ENCODE measurements around the gene PRPF40A. TPM values are rescaled to one million over a fixed set of nuclear protein-coding genes. Genes with fewer than 3 reads are reported as not detected.

The PRPF40A gene
- total and polyA plus RNA-seq, 9 of the 15 experiments (the other 6 are each of a cell fraction or from before 2014, with no cell fraction given) = 168 to 304 (median 264) TPM

- TF ChIP-seq PREB (CRISPR knock-in tag; IDR thresholded peaks at IDR 0.05) (no peak), MIER1 (IDR thresholded peaks at IDR 0.05; ENCODE audit: low read depth) (no peak), ZC3H11A (IDR thresholded peaks at IDR 0.05; ENCODE audit: low read depth, low read length) (no peak), RNF2 (IDR thresholded peaks at IDR 0.05) (no peak; the same call in 1 of the 2 replicates), ZNF668 (CRISPR knock-in tag; IDR thresholded peaks at IDR 0.05) (no peak), ETV5 (CRISPR knock-in tag; IDR thresholded peaks at IDR 0.05; ENCODE audit: low read depth) (no peak), CBX2 (IDR thresholded peaks at IDR 0.05; ENCODE audit: insufficient read depth, low read length, poor library complexity, severe bottlenecking) (no peak), NFATC3 (IDR thresholded peaks at IDR 0.05) (no peak), ZBTB11 (CRISPR knock-in tag; IDR thresholded peaks at IDR 0.05) (peak in 1 of 3 experiments; percentile 13; a peak in 1 of 6 replicates), ARHGAP35 (IDR thresholded peaks at IDR 0.05; ENCODE audit: partially characterized antibody) (no peak), LEF1 (IDR thresholded peaks at IDR 0.05) (peak; percentile 3; the same call in 1 of the 2 replicates), TAF15 (IDR thresholded peaks at IDR 0.05; ENCODE audit: low read depth, low read length) (no peak), SRSF1 (IDR thresholded peaks at IDR 0.05; ENCODE audit: low read depth, low read length) (no peak), HNRNPK (IDR thresholded peaks at IDR 0.05; ENCODE audit: low read depth, low read length, poor library complexity, severe bottlenecking) (no peak), IFI16 (CRISPR knock-in tag; IDR thresholded peaks at IDR 0.05) (no peak), NR2C1 (IDR thresholded peaks at IDR 0.05) (peak; percentile 100), NR2C1 (tag; IDR thresholded peaks at IDR 0.05) (peak; percentile 100), ZNF174 (CRISPR knock-in tag; IDR thresholded peaks at IDR 0.05) (no peak), FOXJ2 (tag; IDR thresholded peaks at IDR 0.05) (0 out of 2 replicates have a peak, but pooled peaks have one; percentile 39), NFXL1 (CRISPR knock-in tag; IDR thresholded peaks at IDR 0.05) (no peak), ZNF384 (IDR thresholded peaks at IDR 0.05; ENCODE audit: low read depth, low read length) (no peak), POLR2B (IDR thresholded peaks at IDR 0.05; ENCODE audit: low read depth, partially characterized antibody) (peak; percentile 84), HMG20A (CRISPR knock-in tag; conservative IDR thresholded peaks at IDR 0.05) (no peak), BHLHE40 (IDR thresholded peaks at IDR 0.05; ENCODE audit: low read length) (peak; percentile 37; the same call in 1 of the 2 replicates), HCFC1 (IDR thresholded peaks at IDR 0.05; ENCODE audit: low read depth, low read length) (peak; percentile 76), FOS (IDR thresholded peaks at IDR 0.05; ENCODE audit: extremely low read depth, insufficient read length) (peak; percentile 96), ZBTB1 (CRISPR knock-in tag; IDR thresholded peaks at IDR 0.05; ENCODE audit: borderline replicate concordance, low read depth) (no peak)
Measured at GRCh38 chr2:152717228-152718075, at the start of gene PRPF40A (continued).
